Gastroesophageal sphincter (tissue), 4 donors: ENCODE data around the gene RPL36. TPM values are rescaled to one million over a fixed set of nuclear protein-coding genes. Genes with fewer than 3 reads are reported as not detected.

Source experiments
- ATAC-seq: fragments of 150-250 bp; one replicate; pipeline ENCODE4 v1.9.1; 2016; ENCODE audit warnings: mild to moderate bottlenecking, moderate library complexity
- H3K27ac ChIP-seq, 4 donors: fragments of 200-600 bp; sonication (generic) in 3 of 4; 1 replicate in 3 of 4; 2 replicates in 1 of 4; pipeline ENCODE4 v1.5.1; 2016 to 2019
- H3K27me3 ChIP-seq: fragments of 200-600 bp; sonication (generic); one replicate; pipeline ENCODE4 v1.5.1; 2019
- H3K36me3 ChIP-seq, 2 donors: fragments of 200-600 bp; sonication (generic); one replicate each; pipeline ENCODE4 v1.5.1; 2019; ENCODE audit warnings: control low read depth in 1 of 2
- H3K4me1 ChIP-seq, 3 donors: fragments of 200-600 bp; sonication (generic); 1 replicate in 2 of 3; 2 replicates in 1 of 3; pipeline ENCODE4 v1.5.1; 2016 to 2019; ENCODE audit warnings: control low read depth in 2 of 3
- H3K4me3 ChIP-seq, 2 donors: fragments of 200-600 bp; sonication (generic); one replicate each; pipeline ENCODE4 v1.5.1; 2019; ENCODE audit warnings: mild to moderate bottlenecking in 1 of 2, moderate library complexity in 1 of 2
- H3K9me3 ChIP-seq, 3 donors: fragments of 200-600 bp; sonication (generic); one replicate each; pipeline ENCODE4 v1.5.1; 2017 to 2019; ENCODE audit warnings: control low read depth in 2 of 3
- EP300 ChIP-seq: sonication (generic); formaldehyde crosslinking; IDR thresholded peaks from one replicate; pipeline ENCODE4 v1.6.1; 2017; ENCODE audit warnings: antibody characterized with exemption, mild to moderate bottlenecking
- POLR2A ChIP-seq, 2 donors: fragments of 450-650 bp; IDR thresholded peaks; one replicate each; pipeline ENCODE4 v1.6.1; 2017; ENCODE audit warnings: antibody characterized with exemption in 2 of 2, mild to moderate bottlenecking in 2 of 2, moderate library complexity in 1 of 2
- POLR2AphosphoS5 ChIP-seq: sonication (generic); formaldehyde crosslinking; IDR thresholded peaks from one replicate; pipeline ENCODE4 v1.6.1; 2017; ENCODE audit warnings: antibody characterized with exemption
- WGBS, 2 donors: methylation state at CpG; one replicate each; pipeline ENCODE4 v1.1.5; 2018; ENCODE audit warnings: low coverage in 1 of 2; 5-methylcytosine and 5-hydroxymethylcytosine counted together
- total RNA-seq, 4 donors: library from RNA; depleted of rRNA; stranded (reverse); fragments of >200 nt; gene quantifications; one replicate each; pipeline ENCODE4 v1.1.0, GENCODE V29; 2016
- TF ChIP-seq, protein P1 (sequence below), 4 experiments: fragments of 200-600 bp in 2 of 4; fragments of 450-650 bp in 2 of 4; sonication (generic) in 1 of 4; IDR thresholded peaks; one replicate each; pipeline ENCODE4 v1.5.1; 2017 to 2019; ENCODE audit warnings: antibody characterized with exemption in 4 of 4, mild to moderate bottlenecking in 2 of 4, moderate library complexity in 2 of 4

RPL36 gene
- total RNA-seq, 4 donors from 2014 or later: 393 to 1,204 (median 723) TPM

DNA sequence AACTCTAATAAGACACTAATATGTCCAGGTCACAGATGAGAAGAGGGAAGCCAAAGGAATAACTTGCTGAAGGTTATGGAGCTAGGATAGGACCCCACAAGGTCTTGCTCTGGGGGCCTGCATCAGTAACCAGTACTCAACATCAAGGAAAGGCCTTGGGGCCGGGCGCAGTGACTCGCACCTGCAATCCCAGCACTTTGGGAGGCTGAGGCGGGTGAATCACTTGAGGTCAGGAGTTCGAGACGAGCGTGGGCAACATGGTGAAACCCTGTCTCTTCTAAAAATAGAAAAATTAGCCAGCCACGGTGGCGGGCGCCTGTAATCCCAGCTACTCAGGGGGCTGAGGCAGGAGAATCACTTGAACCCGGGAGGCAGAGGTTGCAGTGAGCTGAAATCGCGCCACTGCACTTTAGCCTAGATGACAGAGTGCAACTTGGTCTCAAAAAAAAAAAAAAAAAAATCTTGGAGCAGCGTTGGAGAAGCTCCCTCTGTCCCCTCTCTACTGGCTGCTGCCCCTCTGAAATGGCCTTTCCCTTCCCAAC, 28.0 kb downstream of the RPL36 start:
- TF ChIP-seq, protein P1, sequence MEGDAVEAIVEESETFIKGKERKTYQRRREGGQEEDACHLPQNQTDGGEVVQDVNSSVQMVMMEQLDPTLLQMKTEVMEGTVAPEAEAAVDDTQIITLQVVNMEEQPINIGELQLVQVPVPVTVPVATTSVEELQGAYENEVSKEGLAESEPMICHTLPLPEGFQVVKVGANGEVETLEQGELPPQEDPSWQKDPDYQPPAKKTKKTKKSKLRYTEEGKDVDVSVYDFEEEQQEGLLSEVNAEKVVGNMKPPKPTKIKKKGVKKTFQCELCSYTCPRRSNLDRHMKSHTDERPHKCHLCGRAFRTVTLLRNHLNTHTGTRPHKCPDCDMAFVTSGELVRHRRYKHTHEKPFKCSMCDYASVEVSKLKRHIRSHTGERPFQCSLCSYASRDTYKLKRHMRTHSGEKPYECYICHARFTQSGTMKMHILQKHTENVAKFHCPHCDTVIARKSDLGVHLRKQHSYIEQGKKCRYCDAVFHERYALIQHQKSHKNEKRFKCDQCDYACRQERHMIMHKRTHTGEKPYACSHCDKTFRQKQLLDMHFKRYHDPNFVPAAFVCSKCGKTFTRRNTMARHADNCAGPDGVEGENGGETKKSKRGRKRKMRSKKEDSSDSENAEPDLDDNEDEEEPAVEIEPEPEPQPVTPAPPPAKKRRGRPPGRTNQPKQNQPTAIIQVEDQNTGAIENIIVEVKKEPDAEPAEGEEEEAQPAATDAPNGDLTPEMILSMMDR (IDR thresholded peaks at IDR 0.05): no peak
- TF ChIP-seq POLR2A (IDR thresholded peaks at IDR 0.05) (no peak), POLR2AphosphoS5 (no peak), EP300 (no peak)
- Histone ChIP-seq H3K27ac (peak overlapping the region in 1 of 4 donors; percentile 98), H3K9me3 (no peaks in the 10 kb centered on the region), H3K36me3 (peaks cover 0 to 21% of the 10 kb centered on the region in 2 donors), H3K4me1 (peaks cover 0 to 42% (median 15%) of the 10 kb centered on the region in 3 donors), H3K4me3 (no peak overlapping the region), H3K27me3 (no peaks in the 10 kb centered on the region)
- no peak for ATAC-seq
- 61 to 63% methylated on average over 5 of the region's 14 CpGs for WGBS, 2 donors

DNA sequence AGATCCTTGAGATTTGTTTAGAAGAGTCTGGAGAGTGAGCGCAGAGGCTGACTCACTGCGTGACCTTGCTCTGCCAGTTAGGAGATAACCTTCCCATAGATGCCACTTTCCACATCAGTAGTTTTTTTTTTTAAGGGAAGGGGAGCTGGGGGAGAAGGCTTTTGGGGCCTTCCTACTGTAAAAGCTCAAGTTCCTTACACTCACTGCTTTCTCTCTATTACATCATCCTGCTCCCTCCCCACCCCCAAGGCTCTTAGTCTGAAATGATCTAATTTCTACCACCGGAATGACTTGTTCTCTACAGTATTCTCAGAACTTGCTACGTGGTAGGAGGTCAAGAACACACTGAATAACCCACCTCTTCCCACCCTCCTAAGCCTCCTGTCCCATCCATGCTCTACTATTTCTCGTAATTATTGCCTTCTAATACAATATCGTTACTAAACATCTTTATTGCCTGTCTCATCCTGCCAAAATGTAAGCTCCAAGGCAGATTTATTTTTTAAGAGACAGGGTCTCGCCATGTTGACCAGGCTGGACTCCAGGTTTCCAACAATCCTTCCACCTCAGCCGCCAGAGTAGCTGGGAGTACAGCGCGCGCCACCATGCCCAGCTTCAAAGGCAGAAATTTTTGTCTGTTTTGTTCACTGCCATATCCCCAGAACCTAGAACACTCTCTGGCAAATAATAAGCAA, 28.6 kb downstream of the RPL36 start:
- Histone ChIP-seq H3K27ac (peak overlapping the region in 3 of 4 donors; percentile 94 to 99 (median 98)), H3K4me3 (peak overlapping the region; percentile 90 to 99), H3K27me3 (no peaks in the 10 kb centered on the region), H3K36me3 (peaks cover 0 to 15% of the 10 kb centered on the region in 2 donors), H3K9me3 (no peaks in the 10 kb centered on the region), H3K4me1 (peaks cover 0 to 42% (median 15%) of the 10 kb centered on the region in 3 donors)
- TF ChIP-seq POLR2AphosphoS5 (no peak), EP300 (no peak), POLR2A (IDR thresholded peaks at IDR 0.05) (no peak)
- TF ChIP-seq, protein P1 (IDR thresholded peaks at IDR 0.05): no peak
- WGBS, 2 donors: 13 to 29% methylated on average over 10 to 11 of the region's 11 CpGs
- ATAC-seq: no peak

DNA sequence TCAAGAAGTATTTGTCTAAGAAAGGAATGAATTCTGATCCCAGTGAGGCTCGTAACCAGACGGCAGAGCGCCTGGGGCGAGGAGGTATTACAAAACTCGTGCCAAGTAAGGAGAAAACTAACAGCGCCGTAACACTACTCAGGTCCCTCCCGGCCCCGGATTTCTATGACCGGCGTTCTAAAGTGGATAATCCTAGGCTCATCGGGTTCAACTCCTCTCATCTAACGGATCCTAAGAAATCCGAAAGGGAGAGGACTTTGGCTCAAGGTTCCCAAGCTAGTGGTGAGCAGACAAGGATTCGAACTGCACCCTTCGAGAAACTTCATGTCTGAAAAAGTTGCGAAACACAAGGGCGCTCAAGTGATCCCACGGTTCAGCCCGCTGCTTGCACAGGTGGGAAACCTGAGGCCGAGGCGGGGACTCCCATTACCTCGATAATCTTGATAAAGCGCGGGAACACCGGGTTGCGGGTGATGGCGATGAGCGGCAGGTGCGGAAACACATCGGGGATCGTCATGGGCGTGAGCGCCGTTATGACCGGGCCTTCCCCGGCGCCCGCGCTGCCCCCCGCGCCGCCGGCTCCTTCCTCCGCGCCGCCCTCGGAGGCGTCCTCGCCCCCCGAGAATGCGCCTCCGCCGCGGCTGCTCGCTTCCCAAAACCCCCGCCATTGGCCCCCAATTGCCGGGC, 29.3 kb downstream of the RPL36 start:
- Histone ChIP-seq H3K27me3 (no peaks in the 10 kb centered on the region), H3K36me3 (peaks cover 0 to 8% of the 10 kb centered on the region in 2 donors), H3K4me3 (peak overlapping the region; percentile 90 to 99), H3K4me1 (peaks cover 0 to 42% (median 15%) of the 10 kb centered on the region in 3 donors), H3K27ac (peak overlapping the region; percentile 94 to 99 (median 96)), H3K9me3 (no peaks in the 10 kb centered on the region)
- 0% methylated on average over 14 to 16 of the region's 58 CpGs for WGBS, 2 donors
- no peak for ATAC-seq
- TF ChIP-seq POLR2A (IDR thresholded peaks at IDR 0.05): no peak
- TF ChIP-seq, protein P1 (IDR thresholded peaks at IDR 0.05): peak in 2 of 4 experiments; percentile 9 to 20

DNA sequence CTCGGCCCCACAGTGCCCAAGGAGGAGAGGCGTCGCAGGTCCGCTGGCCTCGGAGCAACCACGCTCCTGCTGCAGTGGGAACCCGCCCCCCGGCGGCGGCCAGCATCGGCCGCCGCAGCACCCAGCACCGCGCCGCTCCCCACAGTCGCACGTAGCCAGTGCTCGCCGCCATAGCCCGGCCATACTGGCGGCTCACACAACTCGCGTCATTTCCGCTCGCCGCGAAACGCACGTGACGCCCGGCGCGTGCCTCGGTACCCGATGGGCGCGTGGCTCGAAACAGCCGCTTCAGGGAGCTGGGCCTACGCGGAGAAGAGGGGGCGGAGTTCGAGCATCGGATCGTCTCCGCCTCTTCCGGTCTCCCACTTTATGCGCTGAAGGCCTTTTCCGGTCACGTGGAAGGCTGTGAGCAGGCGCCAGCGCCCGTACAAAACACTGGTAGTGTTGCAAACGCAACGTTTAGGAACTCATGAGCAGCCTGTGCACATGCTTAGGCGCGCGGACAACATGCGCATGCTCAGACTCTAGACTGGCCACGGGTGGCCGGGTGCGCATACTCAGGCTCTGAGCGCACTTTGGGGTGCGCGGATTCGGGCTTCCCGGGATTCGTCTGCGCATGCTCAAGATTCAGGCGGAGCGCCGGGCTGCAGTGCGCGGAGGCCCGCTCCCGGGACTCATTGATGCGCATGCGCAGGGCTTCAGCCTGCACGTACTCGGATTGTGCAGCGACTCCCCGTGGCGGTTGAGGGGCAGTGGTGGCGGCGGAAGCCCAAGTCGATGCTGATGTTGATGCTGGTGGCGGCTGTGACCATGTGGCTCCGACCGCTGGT, 30.1 kb downstream of the RPL36 start, which contains the start of the genes CATSPERD and LONP1:
CATSPERD (plus strand) TSS at position 677 of the 830 bp plus-strand sequence; CDS start at position 778, 101 bp downstream.
LONP1 (minus strand) TSS at position 186 of the 830 bp plus-strand sequence; CDS start at position 172, 14 bp downstream.
- WGBS, 2 donors: 0% methylated on average over 1 to 10 of the region's 90 CpGs
- peak; percentile 98 for ATAC-seq
- H3K27me3 ChIP-seq: no peaks in the 10 kb centered on the region
- H3K4me3 ChIP-seq: peak within 1 kb of the TSS; percentile 90 to 99
- H3K27ac ChIP-seq: peak within 1 kb of the TSS; percentile 94 to 99 (median 96)
- TF ChIP-seq, protein P1 (IDR thresholded peaks at IDR 0.05): peak in 3 of 4 experiments; percentile 97 to 99 (median 98)
- TF ChIP-seq POLR2AphosphoS5 (peak; percentile 96), EP300 (no peak), POLR2A (IDR thresholded peaks at IDR 0.05) (peak; percentile 84 to 87)
- peaks cover 0 to 42% (median 15%) of the 10 kb centered on the region in 3 donors for H3K4me1 ChIP-seq
- H3K36me3 ChIP-seq: peaks cover 0 to 8% of the 10 kb centered on the region in 2 donors
- no peaks in the 10 kb centered on the region for H3K9me3 ChIP-seq
